ENCODE data around the gene DYNLT2B. TPM values are rescaled to one million over a fixed set of nuclear protein-coding genes. Genes with fewer than 3 reads are reported as not detected.
A peak's percentile ranks its signal among the peaks of the same experiment; 100 is the strongest.
"Not testable (repeated sequence)": the region's sequence is repeated elsewhere in the genome, so short reads cannot be mapped to it uniquely, and the experiment has no call there.

The DYNLT2B gene
- total RNA-seq, 1 experiment from 2014 or later: 36.5 TPM

GRCh38 chr3:196326936-196327335 is 8.9 kb upstream of the DYNLT2B start:
- no peak for DNase-seq (ENCODE audit: low spot score)

DNA sequence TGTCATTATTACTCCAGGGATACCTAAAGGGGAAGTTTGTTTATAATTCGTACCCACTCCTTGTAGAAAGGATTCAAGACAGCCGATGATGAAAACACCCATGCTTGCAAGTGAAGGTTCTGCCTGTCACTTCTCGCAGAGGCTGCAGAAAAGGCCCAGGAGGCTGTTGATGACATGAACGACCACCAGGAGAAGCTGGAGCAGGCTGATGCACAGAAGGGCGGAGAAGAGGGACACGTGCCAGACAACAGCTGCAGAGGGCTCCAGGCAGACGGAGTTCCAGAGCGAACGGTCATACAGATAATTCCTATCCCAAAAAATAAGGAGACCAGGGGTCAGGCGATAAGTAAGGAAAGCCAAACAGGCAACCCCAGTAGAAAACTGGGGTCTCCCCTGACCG is 5.7 kb upstream of the DYNLT2B start:
- DNase-seq (ENCODE audit: low spot score): no peak

GRCh38 chr3:196323016-196323415 is 5.0 kb upstream of the DYNLT2B start:
- no peak for DNase-seq (ENCODE audit: low spot score)

DNA sequence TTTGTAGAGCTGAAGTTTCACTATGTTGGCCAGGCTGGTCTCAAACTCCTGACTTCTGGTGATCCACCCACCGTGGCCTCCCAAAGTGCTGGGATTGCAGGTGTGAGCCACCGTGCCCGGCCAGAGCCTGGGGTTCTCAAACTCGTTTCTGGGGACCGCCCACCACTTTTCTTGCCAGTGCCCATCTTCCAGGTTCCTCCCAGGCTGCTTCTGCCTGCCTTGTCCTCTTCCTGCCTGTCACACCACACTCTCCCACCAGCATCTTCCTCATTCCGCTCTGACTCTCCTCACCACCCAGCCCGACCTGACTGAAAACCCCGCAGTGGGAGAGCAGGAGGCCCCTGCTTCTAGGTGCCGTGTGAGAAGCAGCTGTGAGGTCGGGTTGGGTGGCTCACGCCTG is 3.1 kb upstream of the DYNLT2B start:
- DNase-seq (ENCODE audit: low spot score): no peak

GRCh38 chr3:196320137-196320536 is 2.1 kb upstream of the DYNLT2B start:
- DNase-seq (ENCODE audit: low spot score): no peak

GRCh38 chr3:196316799-196317686 is 997 bp downstream of the DYNLT2B start:
- DNase-seq (ENCODE audit: low spot score): not testable (repeated sequence)

GRCh38 chr3:196315821-196316220 is 2.2 kb downstream of the DYNLT2B start:
- no peak for DNase-seq (ENCODE audit: low spot score)

- no peak for DNase-seq (ENCODE audit: low spot score)
These were observed 3.4 kb downstream of the DYNLT2B start for GRCh38 chr3:196314597-196314996.

- not testable (repeated sequence) for DNase-seq (ENCODE audit: low spot score)
These were observed 4.0 kb downstream of the DYNLT2B start for GRCh38 chr3:196314086-196314485.

DNA sequence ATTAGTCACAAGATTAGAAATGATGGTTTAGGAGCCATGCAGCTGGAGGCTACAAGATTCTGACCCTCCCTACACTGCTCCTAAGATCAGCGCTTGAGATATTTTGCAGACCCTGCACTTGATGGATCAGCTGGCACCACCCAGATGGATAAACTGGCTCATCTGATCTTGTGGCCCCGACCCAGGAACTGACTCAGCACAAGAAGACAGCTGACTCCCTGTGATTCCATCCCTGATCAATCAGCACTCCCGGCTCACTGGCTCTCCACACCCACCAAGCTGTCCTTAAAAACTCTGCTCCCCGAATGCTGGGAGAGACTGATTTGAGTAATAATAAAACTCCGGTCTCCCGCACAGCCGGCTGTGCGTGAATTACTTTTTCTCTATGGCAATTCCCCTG is 15.1 kb downstream of the DYNLT2B start:
- DNase-seq (ENCODE audit: low spot score): not testable (repeated sequence)

DNA sequence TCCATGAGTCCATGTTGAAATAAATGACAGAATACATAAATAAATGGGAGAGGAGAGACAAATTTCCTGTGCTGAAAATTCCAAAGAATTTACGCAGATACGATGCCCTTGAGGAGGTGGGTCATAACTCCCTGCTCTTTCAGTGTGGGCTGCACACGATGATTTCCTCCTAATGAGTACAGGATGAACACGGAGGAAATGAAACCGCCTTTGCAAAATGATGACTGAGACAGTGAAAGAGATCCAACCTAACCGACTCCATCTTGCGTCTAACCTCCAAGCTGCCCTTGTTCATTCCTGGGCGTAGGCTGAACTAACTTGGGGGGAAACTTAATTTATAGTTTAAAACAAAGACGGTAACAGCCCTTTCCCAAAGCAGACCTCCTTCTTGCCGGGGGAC is 15.5 kb downstream of the DYNLT2B start:
- DNase-seq (ENCODE audit: low spot score): not testable (repeated sequence)

GRCh38 chr3:196298521-196298920 is 19.5 kb downstream of the DYNLT2B start:
- DNase-seq (ENCODE audit: low spot score): no peak

DNA sequence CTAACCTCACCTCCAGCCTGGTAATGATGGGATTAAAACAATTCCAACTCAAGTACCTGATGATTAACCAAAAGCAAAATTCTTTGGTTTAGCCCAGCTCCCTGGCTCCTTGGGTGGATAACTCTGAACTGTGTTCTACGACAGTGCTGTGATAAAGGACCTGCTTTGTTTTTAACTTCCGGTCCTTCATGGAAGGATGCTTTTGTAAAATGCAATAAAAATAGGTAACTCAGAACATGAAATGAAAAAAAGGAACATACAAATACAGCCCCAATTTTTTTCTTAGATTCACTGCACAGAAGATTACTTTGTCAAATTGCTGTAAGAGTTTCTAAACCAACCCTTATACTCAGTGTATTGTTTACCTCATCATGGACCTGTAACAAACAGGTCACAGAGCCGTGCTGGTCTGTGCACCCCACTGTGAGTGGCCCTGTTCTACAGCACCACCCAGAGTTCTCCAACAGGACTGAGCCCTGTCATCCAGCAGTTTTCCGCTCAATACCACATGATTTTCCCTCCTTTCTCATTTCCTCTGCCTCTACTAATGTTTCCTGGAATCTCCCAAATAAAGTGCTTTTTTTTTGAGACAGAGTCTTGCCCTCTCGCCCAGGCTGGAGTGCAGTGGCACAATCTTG is 25.6 kb downstream of the DYNLT2B start:
- no peak for DNase-seq (ENCODE audit: low spot score)

- DNase-seq (ENCODE audit: low spot score): no peak
These were observed 29.9 kb downstream of the DYNLT2B start for GRCh38 chr3:196288141-196288460.

DNA sequence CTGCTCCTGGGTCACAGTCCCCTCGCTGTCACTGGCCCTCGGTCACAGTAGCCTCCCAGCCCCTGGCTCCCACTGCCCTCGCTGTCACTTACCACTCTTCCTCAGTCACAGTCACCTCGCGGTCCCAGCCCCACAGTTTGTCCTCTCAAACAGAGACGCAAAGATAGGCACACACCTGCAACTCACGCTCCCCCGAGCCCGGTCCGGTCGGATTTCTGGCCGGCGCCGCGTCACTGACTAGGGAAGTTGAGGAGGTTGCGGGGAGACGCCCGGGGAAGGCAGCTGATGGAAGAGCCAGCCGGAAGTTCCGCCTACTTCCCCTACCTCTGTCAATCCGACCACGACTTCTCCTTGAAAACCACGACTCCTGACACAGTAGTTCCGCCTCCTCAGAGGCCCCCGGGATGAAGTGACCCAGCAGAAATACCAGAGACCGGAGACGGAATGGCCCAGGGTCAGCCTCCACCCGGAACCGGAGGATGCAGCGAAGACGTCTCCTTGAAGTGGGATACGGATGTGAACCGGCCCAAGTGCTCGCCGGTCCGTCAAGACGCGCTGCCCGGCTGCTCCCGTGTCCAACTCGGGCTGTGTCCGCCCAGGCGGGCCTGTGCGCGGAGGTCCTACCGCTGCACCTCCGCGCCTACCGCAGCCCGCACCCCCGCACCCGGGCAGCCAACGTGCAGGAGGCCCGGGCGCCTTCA is 30.4 kb downstream of the DYNLT2B start, which contains the start of gene PCYT1A:
PCYT1A (minus strand) TSS at position 287 of the 701 bp plus-strand sequence. CDS start 17,195 bp downstream, outside the sequence.
- DNase-seq (ENCODE audit: low spot score): peak; percentile 96

GRCh38 chr3:196287090-196287439 is 31.0 kb downstream of the DYNLT2B start:
- DNase-seq (ENCODE audit: low spot score): no peak

DNA sequence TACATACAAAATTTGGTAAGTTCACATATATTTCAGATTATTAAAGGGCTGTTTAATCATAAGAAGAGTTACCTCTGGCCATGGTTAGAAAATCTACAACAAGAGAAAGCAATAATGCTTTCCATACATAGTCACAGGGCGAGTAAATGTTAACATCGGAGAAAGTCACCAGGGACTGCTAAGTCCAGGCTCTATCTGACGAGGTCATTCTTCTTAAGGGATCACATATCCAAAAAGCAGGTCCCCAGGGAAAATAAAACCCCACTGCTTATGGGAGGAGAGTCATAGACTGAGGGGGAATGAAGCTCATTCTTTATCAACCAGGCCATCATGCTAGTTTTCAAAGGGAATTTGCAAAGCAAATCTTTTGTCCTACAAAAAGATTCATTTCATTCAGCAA is 33.6 kb downstream of the DYNLT2B start:
- DNase-seq (ENCODE audit: low spot score): no peak

DNA sequence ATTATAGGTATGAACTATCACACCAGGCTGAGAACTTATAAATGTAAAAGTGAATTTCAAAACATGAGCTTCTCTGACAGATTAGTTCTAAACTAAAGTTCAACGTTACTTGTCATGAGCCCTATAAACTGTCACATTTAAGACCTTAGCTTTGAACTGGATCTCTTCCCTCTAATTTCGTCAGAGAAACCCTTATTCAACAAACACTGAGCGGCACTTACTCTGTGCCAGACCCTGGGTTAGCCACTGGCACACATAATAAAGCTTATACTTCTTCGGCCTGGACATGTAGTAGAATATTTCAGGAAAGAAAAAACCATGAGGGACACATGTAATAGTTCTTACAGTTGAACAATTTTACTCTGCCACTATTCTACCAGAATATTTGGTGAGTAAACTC is 36.1 kb downstream of the DYNLT2B start:
- no peak for DNase-seq (ENCODE audit: low spot score)

- no peak for DNase-seq (ENCODE audit: low spot score)
These were observed 37.2 kb downstream of the DYNLT2B start for GRCh38 chr3:196280689-196281440.

GRCh38 chr3:196275126-196275525 is 42.9 kb downstream of the DYNLT2B start:
- DNase-seq (ENCODE audit: low spot score): no peak

DNA sequence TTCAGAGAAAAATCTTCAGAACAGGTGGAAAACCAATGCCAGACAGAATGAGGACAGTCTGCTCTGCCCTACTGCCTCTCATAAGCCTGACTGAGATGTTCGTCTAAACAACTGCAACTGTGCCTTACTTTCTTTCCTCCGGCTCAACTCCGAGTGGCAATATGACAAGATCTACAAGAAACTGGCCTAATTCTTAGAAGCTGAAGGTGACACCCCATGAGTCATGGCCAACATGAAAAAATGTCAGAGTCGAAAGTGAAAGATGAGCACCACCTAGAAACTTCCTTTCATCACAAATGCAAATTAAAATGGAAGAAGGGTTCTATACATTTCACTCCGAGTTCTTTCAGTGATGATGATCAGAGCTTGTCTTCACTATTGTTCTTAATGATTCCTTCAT is 43.5 kb downstream of the DYNLT2B start:
- DNase-seq (ENCODE audit: low spot score): no peak

DNA sequence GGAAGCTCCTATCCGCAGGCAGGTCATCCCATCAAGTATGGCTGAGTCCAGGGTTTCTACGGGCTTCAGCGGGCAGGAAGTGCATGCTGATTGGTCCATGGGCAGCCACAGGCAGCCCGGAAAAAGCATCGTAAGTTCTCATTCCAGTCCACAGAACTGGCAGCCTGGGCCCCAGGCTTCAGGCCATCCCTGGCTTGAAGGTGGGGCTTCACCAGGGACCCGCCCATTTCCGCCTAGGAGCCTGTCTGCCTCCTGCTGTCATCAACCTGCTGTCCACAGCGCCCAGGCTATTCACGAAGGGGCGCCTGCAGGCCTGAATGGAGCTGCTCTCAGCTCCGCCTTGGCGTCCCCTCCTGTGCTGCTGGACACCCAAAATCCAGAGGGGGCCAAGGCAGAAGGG is 44.4 kb downstream of the DYNLT2B start:
- DNase-seq (ENCODE audit: low spot score): no peak
